Activated CD4-positive, alpha-beta T cell treated with anti-CD3 and anti-CD28 coated beads, Interleukin-2, amount 10 ng/mL, durations not matched to agents 24 days and 14 days (primary cell): ENCODE measurements around the gene MROH7. TPM values are rescaled to one million over a fixed set of nuclear protein-coding genes. Genes with fewer than 3 reads are reported as not detected.

Experiments
- DNase-seq: peaks from one replicate; pipeline ENCODE4 v3.0.0; 2022
- H3K27ac Mint-ChIP-seq: one replicate; pipeline ENCODE4 v1.8.0; 2022; ENCODE audit warnings: mild to moderate bottlenecking, mixed read lengths
- H3K27me3 Mint-ChIP-seq: one replicate; pipeline ENCODE4 v1.8.0; 2022; ENCODE audit warnings: mixed read lengths
- H3K36me3 Mint-ChIP-seq: one replicate; pipeline ENCODE4 v1.8.0; 2022; ENCODE audit warnings: low read depth, mild to moderate bottlenecking, mixed read lengths
- H3K4me1 Mint-ChIP-seq: one replicate; pipeline ENCODE4 v1.8.0; 2021; ENCODE audit warnings: mixed read lengths
- H3K4me3 Mint-ChIP-seq: one replicate; pipeline ENCODE4 v1.8.0; 2022; ENCODE audit warnings: mild to moderate bottlenecking, moderate library complexity, mixed read lengths
- H3K9me3 Mint-ChIP-seq: one replicate; pipeline ENCODE4 v1.8.0; 2021; ENCODE audit warnings: mixed read lengths
- intact Hi-C: fragments of 100-400 bp; cut with micrococcal nuclease; formaldehyde crosslinking; loops from one replicate; pipeline ENCODE4 v1.15.1; 2023
- total RNA-seq: library from RNA; stranded (reverse); gene quantifications from 2 replicates; pipeline ENCODE4 v1.2.3, GENCODE V29; 2022

Gene MROH7
- total RNA-seq, 1 donor from 2014 or later, result 0.12 TPM

GRCh38 chr1:54681358-54681757 lies 39.8 kb downstream of the MROH7 start:
- H3K4me1 Mint-ChIP-seq, result no peaks in the 10 kb centered on the region
- no peak overlapping the region for H3K4me3 Mint-ChIP-seq
- no peaks in the 10 kb centered on the region for H3K9me3 Mint-ChIP-seq
- intact Hi-C loops, result no loop called here
- no peaks in the 10 kb centered on the region for H3K36me3 Mint-ChIP-seq
- no peaks in the 10 kb centered on the region for H3K27me3 Mint-ChIP-seq
- H3K27ac Mint-ChIP-seq, result no peak overlapping the region
- no peak for DNase-seq

DNA sequence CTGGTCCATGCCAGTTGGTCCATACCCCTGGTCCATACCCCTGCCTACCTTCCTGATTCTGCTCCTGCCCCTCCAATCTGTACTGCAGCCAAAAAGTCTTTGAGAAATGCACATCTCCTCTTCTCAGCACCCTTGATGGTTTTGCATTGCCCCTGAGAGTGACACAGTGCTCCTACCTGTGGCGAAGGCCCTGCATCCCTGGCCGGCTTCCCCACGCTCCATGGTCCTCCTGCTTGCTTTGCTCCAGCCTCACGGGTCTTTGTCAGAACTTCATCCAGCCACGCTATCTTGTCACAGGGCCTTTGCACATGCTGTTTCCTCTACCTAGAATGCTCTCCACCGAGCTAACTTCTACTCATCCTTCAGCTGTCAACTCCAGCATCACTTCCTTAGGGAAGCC lies 41.9 kb downstream of the MROH7 start:
- DNase-seq, result no peak
- H3K4me3 Mint-ChIP-seq, result no peak overlapping the region
- no peaks in the 10 kb centered on the region for H3K4me1 Mint-ChIP-seq
- no peak overlapping the region for H3K27ac Mint-ChIP-seq
- H3K9me3 Mint-ChIP-seq, result no peaks in the 10 kb centered on the region
- H3K36me3 Mint-ChIP-seq, result no peaks in the 10 kb centered on the region
- no peaks in the 10 kb centered on the region for H3K27me3 Mint-ChIP-seq
- intact Hi-C loops, result no loop called here

DNA sequence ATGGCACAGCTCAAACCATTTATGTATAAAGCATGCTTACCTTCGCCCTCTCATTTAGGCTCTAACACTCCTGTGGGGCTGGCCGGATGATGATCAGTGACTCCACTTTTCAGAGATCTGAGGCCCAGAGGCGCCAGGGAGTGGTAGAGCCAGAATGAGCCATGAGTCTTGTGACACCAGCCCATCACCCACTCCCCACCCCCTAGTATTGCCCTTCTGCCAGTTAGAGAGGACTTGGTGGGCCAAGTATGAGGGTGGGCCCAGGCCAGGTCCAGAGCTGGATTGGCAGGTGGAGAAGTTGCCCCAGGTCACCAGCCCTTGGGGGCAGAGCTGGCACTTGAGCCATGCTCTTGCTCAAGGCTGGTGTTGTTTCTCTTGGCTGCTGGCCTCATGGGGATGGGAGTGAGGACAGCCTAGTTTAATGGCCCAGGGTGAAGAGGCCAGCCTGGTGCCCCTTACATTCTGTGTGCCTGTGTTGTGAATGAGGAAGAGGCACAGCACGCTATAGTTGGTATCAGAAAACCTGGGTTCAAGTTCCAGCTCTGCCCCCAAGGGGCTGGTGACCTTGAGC lies 43.8 kb downstream of the MROH7 start:
- no peaks in the 10 kb centered on the region for H3K36me3 Mint-ChIP-seq
- no peaks in the 10 kb centered on the region for H3K9me3 Mint-ChIP-seq
- no peaks in the 10 kb centered on the region for H3K4me1 Mint-ChIP-seq
- no peak for DNase-seq
- no peak overlapping the region for H3K27ac Mint-ChIP-seq
- no peak overlapping the region for H3K4me3 Mint-ChIP-seq
- intact Hi-C loops, result no loop called here
- H3K27me3 Mint-ChIP-seq, result no peaks in the 10 kb centered on the region

- no peaks in the 10 kb centered on the region for H3K36me3 Mint-ChIP-seq
- H3K27ac Mint-ChIP-seq, result no peak overlapping the region
- intact Hi-C loops, result no loop called here
- H3K27me3 Mint-ChIP-seq, result no peaks in the 10 kb centered on the region
- no peak for DNase-seq
- no peaks in the 10 kb centered on the region for H3K9me3 Mint-ChIP-seq
- H3K4me3 Mint-ChIP-seq, result no peak overlapping the region
- no peaks in the 10 kb centered on the region for H3K4me1 Mint-ChIP-seq
These were observed 44.6 kb downstream of the MROH7 start for GRCh38 chr1:54686155-54686554.

GRCh38 chr1:54694771-54695170 lies 53.2 kb downstream of the MROH7 start:
- intact Hi-C loops, result no loop called here
- no peak for DNase-seq
- Mint-ChIP-seq H3K4me1 (no peaks in the 10 kb centered on the region), H3K36me3 (no peaks in the 10 kb centered on the region), H3K9me3 (no peaks in the 10 kb centered on the region), H3K4me3 (no peak overlapping the region), H3K27me3 (peaks cover 4% of the 10 kb centered on the region), H3K27ac (no peak overlapping the region)

DNA sequence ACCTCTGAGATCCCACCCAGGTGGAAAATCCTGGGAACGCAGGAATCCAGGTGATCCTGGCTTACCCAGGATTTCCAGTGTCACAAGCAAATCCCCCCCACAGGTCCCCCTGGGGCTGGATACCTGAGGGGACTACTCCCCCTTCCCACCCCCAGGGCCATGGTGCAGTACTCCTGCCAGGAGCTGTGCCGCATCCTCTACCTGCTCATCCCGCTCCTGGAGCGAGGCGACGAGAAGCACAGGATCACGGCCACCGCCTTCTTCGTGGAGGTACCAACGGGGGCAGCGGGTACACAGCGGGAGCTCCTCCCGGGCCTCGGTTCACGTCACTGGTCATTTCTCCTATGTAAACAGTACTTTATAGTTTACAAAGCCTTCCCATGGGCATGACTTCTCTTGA lies 53.6 kb downstream of the MROH7 start:
- no peak overlapping the region for H3K27ac Mint-ChIP-seq
- H3K4me1 Mint-ChIP-seq, result no peaks in the 10 kb centered on the region
- DNase-seq, result no peak
- H3K36me3 Mint-ChIP-seq, result no peaks in the 10 kb centered on the region
- no peak overlapping the region for H3K4me3 Mint-ChIP-seq
- H3K9me3 Mint-ChIP-seq, result no peaks in the 10 kb centered on the region
- intact Hi-C loops, result no loop called here
- peaks cover 4% of the 10 kb centered on the region for H3K27me3 Mint-ChIP-seq

- H3K36me3 Mint-ChIP-seq, result no peaks in the 10 kb centered on the region
- H3K27ac Mint-ChIP-seq, result no peak overlapping the region
- no peak overlapping the region for H3K4me3 Mint-ChIP-seq
- H3K9me3 Mint-ChIP-seq, result no peaks in the 10 kb centered on the region
- no peak for DNase-seq
- peaks cover 4% of the 10 kb centered on the region for H3K27me3 Mint-ChIP-seq
- intact Hi-C loops, result no loop called here
- H3K4me1 Mint-ChIP-seq, result no peaks in the 10 kb centered on the region
These were observed 54.2 kb downstream of the MROH7 start for GRCh38 chr1:54695764-54696163.

- Mint-ChIP-seq H3K4me1 (no peaks in the 10 kb centered on the region), H3K27ac (no peak overlapping the region), H3K4me3 (no peak overlapping the region), H3K9me3 (no peaks in the 10 kb centered on the region), H3K27me3 (peaks cover 4% of the 10 kb centered on the region), H3K36me3 (no peaks in the 10 kb centered on the region)
- intact Hi-C loops, result no loop called here
- DNase-seq, result no peak
These were observed 54.7 kb downstream of the MROH7 start for GRCh38 chr1:54696262-54696661.

DNA sequence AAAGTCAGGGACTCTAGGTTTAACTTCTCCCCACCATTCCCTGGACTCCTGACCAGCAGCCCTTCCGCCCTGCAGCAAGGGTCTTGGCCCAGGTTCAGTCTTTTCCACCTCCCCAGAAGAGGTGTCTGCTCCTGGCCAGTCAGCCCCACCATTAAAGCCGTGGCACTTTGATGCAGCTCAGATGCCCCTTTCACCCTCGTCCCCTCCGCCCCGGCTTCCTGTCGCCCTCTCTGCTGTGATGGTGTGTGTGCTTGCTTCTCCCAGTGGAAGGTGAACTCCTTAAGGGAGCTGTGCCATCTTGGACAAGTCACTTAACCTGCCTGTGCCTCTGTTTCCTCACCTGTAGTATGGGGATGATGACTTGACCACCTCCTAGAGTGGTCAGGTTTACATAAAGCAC lies 56.3 kb downstream of the MROH7 start:
- Mint-ChIP-seq H3K27me3 (peaks cover 5% of the 10 kb centered on the region), H3K4me3 (no peak overlapping the region), H3K36me3 (no peaks in the 10 kb centered on the region), H3K9me3 (no peaks in the 10 kb centered on the region), H3K4me1 (no peaks in the 10 kb centered on the region), H3K27ac (no peak overlapping the region)
- no peak for DNase-seq
- intact Hi-C loops, result no loop called here

GRCh38 chr1:54698346-54698745 lies 56.8 kb downstream of the MROH7 start:
- no peak for DNase-seq
- no peaks in the 10 kb centered on the region for H3K4me1 Mint-ChIP-seq
- intact Hi-C loops, result no loop called here
- no peak overlapping the region for H3K27ac Mint-ChIP-seq
- no peak overlapping the region for H3K4me3 Mint-ChIP-seq
- H3K36me3 Mint-ChIP-seq, result no peaks in the 10 kb centered on the region
- H3K9me3 Mint-ChIP-seq, result no peaks in the 10 kb centered on the region
- H3K27me3 Mint-ChIP-seq, result peaks cover 5% of the 10 kb centered on the region

DNA sequence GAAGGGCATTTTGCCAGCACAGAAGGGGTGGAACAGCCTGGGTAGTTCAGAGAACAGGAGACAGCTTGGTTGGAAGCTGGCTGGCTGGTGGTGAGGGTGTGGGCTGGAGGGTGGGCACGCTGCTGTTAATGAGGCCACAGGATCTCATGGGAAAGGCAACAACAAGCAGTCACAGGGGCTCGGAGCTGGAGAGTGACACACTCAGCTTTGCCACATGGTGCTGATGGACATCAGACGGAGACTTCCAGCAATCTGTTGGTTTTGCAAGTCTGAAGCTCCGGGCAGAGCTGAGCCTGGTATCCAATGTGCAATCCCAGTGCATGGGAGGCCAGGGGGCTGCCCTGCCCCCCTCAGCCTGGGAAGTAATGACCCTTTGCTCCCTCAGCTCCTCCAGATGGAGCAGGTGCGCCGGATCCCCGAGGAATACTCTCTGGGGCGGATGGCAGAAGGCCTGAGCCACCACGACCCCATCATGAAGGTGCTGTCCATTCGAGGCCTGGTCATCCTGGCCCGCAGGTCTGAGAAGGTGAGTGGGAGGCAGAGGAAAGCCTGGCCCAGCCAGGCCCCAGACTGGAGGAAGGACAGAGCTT lies 58.4 kb downstream of the MROH7 start:
- Mint-ChIP-seq H3K9me3 (no peaks in the 10 kb centered on the region), H3K27me3 (peaks cover 5% of the 10 kb centered on the region), H3K36me3 (no peaks in the 10 kb centered on the region), H3K4me3 (no peak overlapping the region), H3K27ac (no peak overlapping the region), H3K4me1 (no peaks in the 10 kb centered on the region)
- no peak for DNase-seq
- intact Hi-C loops, result no loop called here

GRCh38 chr1:54701066-54701465 lies 59.5 kb downstream of the MROH7 start:
- DNase-seq, result no peak
- Mint-ChIP-seq H3K4me3 (no peak overlapping the region), H3K27ac (no peak overlapping the region), H3K27me3 (peaks cover 9% of the 10 kb centered on the region), H3K9me3 (no peaks in the 10 kb centered on the region), H3K36me3 (no peaks in the 10 kb centered on the region), H3K4me1 (no peaks in the 10 kb centered on the region)
- intact Hi-C loops, result no loop called here

- Mint-ChIP-seq H3K4me1 (no peaks in the 10 kb centered on the region), H3K9me3 (no peaks in the 10 kb centered on the region), H3K27ac (no peak overlapping the region), H3K4me3 (no peak overlapping the region), H3K36me3 (no peaks in the 10 kb centered on the region), H3K27me3 (peaks cover 9% of the 10 kb centered on the region)
- DNase-seq, result no peak
- intact Hi-C loops, result no loop called here
These were observed 60.4 kb downstream of the MROH7 start for GRCh38 chr1:54701996-54702395.

- Mint-ChIP-seq H3K36me3 (no peaks in the 10 kb centered on the region), H3K27me3 (peaks cover 8% of the 10 kb centered on the region), H3K4me1 (no peaks in the 10 kb centered on the region), H3K9me3 (no peaks in the 10 kb centered on the region), H3K4me3 (no peak overlapping the region), H3K27ac (no peak overlapping the region)
- intact Hi-C loops, result no loop called here
- DNase-seq, result no peak
These were observed 61.9 kb downstream of the MROH7 start for GRCh38 chr1:54703471-54703870.

DNA sequence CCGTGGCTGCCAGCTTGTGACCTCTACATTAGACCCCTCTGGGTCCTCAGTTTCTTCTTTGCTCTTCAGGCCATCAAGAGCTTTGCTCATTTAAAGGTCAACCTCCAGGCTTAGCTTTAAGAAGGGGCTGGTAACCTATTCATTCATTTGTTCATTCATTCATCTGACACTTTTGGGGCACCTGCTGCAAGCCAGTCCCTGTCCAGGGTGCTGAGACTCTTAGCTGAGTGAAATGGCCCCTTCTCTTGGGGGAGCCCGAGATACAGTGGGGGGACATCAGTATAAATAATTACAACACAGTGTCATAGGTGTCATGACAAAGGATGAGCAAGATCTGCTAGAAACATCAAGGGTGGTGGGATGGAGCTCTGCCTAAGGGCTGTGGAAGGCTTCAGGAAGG lies 63.6 kb downstream of the MROH7 start:
- Mint-ChIP-seq H3K27ac (no peak overlapping the region), H3K36me3 (no peaks in the 10 kb centered on the region), H3K4me3 (no peak overlapping the region), H3K9me3 (no peaks in the 10 kb centered on the region), H3K27me3 (peaks cover 8% of the 10 kb centered on the region), H3K4me1 (no peaks in the 10 kb centered on the region)
- intact Hi-C loops, result no loop called here
- DNase-seq, result no peak
